GM12878 (cell line): ENCODE data around the gene ATF6B. TPM values are rescaled to one million over a fixed set of nuclear protein-coding genes. Genes with fewer than 3 reads are reported as not detected.

Experiments
- ATAC-seq: fragments of 200-7000 bp; cut with Tn5 transposase; 3 replicates; pipeline ENCODE4 v1.9.1; 2020; ENCODE audit warnings: mild to moderate bottlenecking, moderate library complexity
- BruUV-seq: library from RNA; stranded (reverse); fragments of 400-500 nt; replicated peaks from 2 replicates; lab custom pipeline; 2021; lab: Mats Ljungman, UMichigan
- CTCF ChIA-PET: fragments of 300-600 bp; sonication (Branson Sonifier 250); formaldehyde crosslinking; extraction: SDS; loops from one replicate; lab custom pipeline; 2021; ENCODE audit warnings: inconsistent platforms; lab: Yijun Ruan, JAX
- POLR2A ChIA-PET: fragments of 350-600 bp; formaldehyde crosslinking; extraction: SDS; loops from one replicate; lab custom pipeline; 2021; ENCODE audit warnings: inconsistent platforms; lab: Charles Lee
- RAD21 ChIA-PET: fragments of 300-600 bp; sonication (Branson Sonifier 250); formaldehyde crosslinking; loops from one replicate; lab custom pipeline; 2023; ENCODE audit warnings: antibody characterized with exemption; ENCODE audit not compliant: unreplicated experiment; lab: Charles Lee
- SMC1A ChIA-PET: fragments of 300-600 bp; sonication (Branson Sonifier 250); formaldehyde crosslinking; loops from one replicate; lab custom pipeline; 2023; ENCODE audit not compliant: unreplicated experiment, uncharacterized antibody; lab: Charles Lee
- DNase-seq: peaks from one replicate; pipeline ENCODE4 v3.0.0-alpha.2; 2011; ENCODE audit warnings: low read depth, low spot score
- FAIRE-seq: peaks from 3 replicates; lab custom pipeline; 2011; peaks lifted over from hg19 to GRCh38; lab: Jason Lieb, UNC
- H2AFZ ChIP-seq: 2 replicates; pipeline ENCODE4 v1.6.0; 2011; ENCODE audit warnings: low read depth, low read length, control low read depth; ENCODE audit not compliant: control insufficient read depth
- H3K27ac ChIP-seq: 2 replicates; pipeline ENCODE4 v1.5.1; 2011; ENCODE audit warnings: control low read depth; ENCODE audit not compliant: control insufficient read depth, insufficient read depth
- H3K27me3 ChIP-seq, 2 experiments: replicated peaks in 1 of 2; 2 replicates each; pipeline versions ENCODE4 v1.6.0 to v1.6.1; 2011; ENCODE audit warnings: low read length in 1 of 2; ENCODE audit not compliant: control insufficient read depth in 2 of 2, insufficient read depth in 2 of 2
- H3K36me3 ChIP-seq, 2 experiments: 2 replicates each; pipeline ENCODE4 v1.5.1; 2011; ENCODE audit warnings: low read length in 1 of 2; ENCODE audit not compliant: control insufficient read depth in 2 of 2, insufficient read depth in 2 of 2
- H3K4me1 ChIP-seq: 2 replicates; pipeline ENCODE4 v1.6.1; 2011; ENCODE audit warnings: mild to moderate bottlenecking, low read length, moderate library complexity, mixed read lengths; ENCODE audit not compliant: control insufficient read depth, insufficient read depth
- H3K4me2 ChIP-seq: 2 replicates; pipeline ENCODE4 v1.6.0; 2011; ENCODE audit warnings: control low read depth; ENCODE audit not compliant: control insufficient read depth, insufficient read depth
- H3K4me3 ChIP-seq: fragments of 200-600 bp; sonication (generic); 2 replicates; pipeline ENCODE4 v1.5.1; 2016
- H3K79me2 ChIP-seq: 2 replicates; pipeline ENCODE4 v1.6.0; 2011; ENCODE audit warnings: low read length; ENCODE audit not compliant: control insufficient read depth, insufficient read depth
- H3K9ac ChIP-seq: 2 replicates; pipeline ENCODE4 v1.8.0; 2011; ENCODE audit warnings: low read length, control low read depth, mixed read lengths; ENCODE audit not compliant: control insufficient read depth, insufficient read depth
- H3K9me3 ChIP-seq: replicated peaks from 3 replicates; pipeline ENCODE4 v1.5.1; 2011; ENCODE audit warnings: mild to moderate bottlenecking, low read length; ENCODE audit not compliant: control insufficient read depth, insufficient read depth
- H4K20me1 ChIP-seq: 2 replicates; pipeline ENCODE4 v1.6.0; 2011; ENCODE audit not compliant: control insufficient read depth, insufficient read depth
- BCL11A ChIP-seq: IDR thresholded peaks from 2 replicates; pipeline ENCODE4 v1.6.1; 2011; ENCODE audit warnings: low read depth, low read length
- CEBPB ChIP-seq, 2 experiments: fragments of 150-350 bp in 1 of 2; IDR thresholded peaks; 2 replicates each; pipeline ENCODE4 v1.6.1; 2012 to 2014; ENCODE audit warnings: low read depth in 2 of 2, low read length in 2 of 2, borderline replicate concordance in 1 of 2, inconsistent platforms in 1 of 2
- CHD4 ChIP-seq: fragments of 200-600 bp; sonication (generic); IDR thresholded peaks from 2 replicates; pipeline ENCODE4 v1.6.1; 2016; ENCODE audit warnings: mild to moderate bottlenecking
- CUX1 ChIP-seq: IDR thresholded peaks from 2 replicates; pipeline ENCODE4 v1.6.1; 2012; ENCODE audit warnings: improper control_type of control experiment, low read depth, low read length; ENCODE audit not compliant: insufficient replicate concordance
- IKZF1 ChIP-seq: fragments of 450-650 bp; conservative IDR thresholded peaks from 2 replicates; pipeline ENCODE4 v1.6.1; 2017; ENCODE audit warnings: antibody characterized with exemption, mild to moderate bottlenecking
- IKZF2 ChIP-seq, 2 experiments: fragments of 450-650 bp; IDR thresholded peaks; 2 replicates each; pipeline ENCODE4 v1.6.1; 2017; ENCODE audit warnings: mild to moderate bottlenecking in 2 of 2, moderate library complexity in 2 of 2
- IRF4 ChIP-seq: IDR thresholded peaks from 2 replicates; pipeline ENCODE4 v1.6.1; 2011; ENCODE audit warnings: low read depth, low read length
- RFX5 ChIP-seq: IDR thresholded peaks from 2 replicates; pipeline ENCODE4 v1.6.1; 2011; ENCODE audit warnings: low read depth, low read length, improper control_type of control experiment
- SMAD1 ChIP-seq: fragments of 450-650 bp; IDR thresholded peaks from 2 replicates; pipeline ENCODE4 v1.6.1; 2018; ENCODE audit warnings: mild to moderate bottlenecking, low read depth; ENCODE audit not compliant: partially characterized antibody
- TCF7 ChIP-seq: IDR thresholded peaks from 2 replicates; pipeline ENCODE4 v1.6.1; 2014; ENCODE audit warnings: antibody characterized with exemption, borderline replicate concordance
- ZNF207 ChIP-seq: fragments of 450-650 bp; IDR thresholded peaks from 2 replicates; pipeline ENCODE4 v1.6.1; 2014; ENCODE audit warnings: antibody characterized with exemption, mild to moderate bottlenecking, borderline replicate concordance
- WGBS: methylation state at CpG from one replicate; pipeline ENCODE4 v1.1.6; 2016; ENCODE audit warnings: low lambda C conversion rate; ENCODE audit not compliant: insufficient replicate concordance, insufficient coverage; ENCODE audit errors: missing lambda C conversion rate; 5-methylcytosine and 5-hydroxymethylcytosine counted together
- in situ Hi-C: fragments of 300-500 bp; cut with MboI; formaldehyde crosslinking; loops from 9 replicates; pipeline ENCODE4 v1.14.3; 2018; ENCODE audit warnings: mixed read lengths
- intact Hi-C: fragments of 100-400 bp; cut with micrococcal nuclease; formaldehyde crosslinking; loops from one replicate; pipeline ENCODE4 v1.14.2; 2022; ENCODE audit not compliant: unreplicated experiment
- polyA plus RNA-seq, 11 experiments: library from polyadenylated mRNA; depleted of rRNA in 4 of 11; unstranded in 6 of 11; stranded (reverse) in 5 of 11; fragments of >200 nt; fragmentation: Nextera tagmentation in 4 of 11; fragmentation: Illumina TruSeq in 1 of 11; extraction: Ambion mirVana in 4 of 11; extraction: Trizol in 1 of 11; gene quantifications; 1 replicate in 1 of 11; 2 replicates in 10 of 11; pipeline versions ENCODE4 v1.2.1 to v1.2.3, GENCODE V29; 2011 to 2016; ENCODE audit warnings: inconsistent platforms in 2 of 11, missing spikeins in 2 of 11, low read depth in 1 of 11
- total RNA-seq, 4 experiments: library from RNA; depleted of rRNA in 3 of 4; stranded (reverse); fragments of >200 nt in 3 of 4; fragmentation: Illumina TruSeq in 1 of 4; extraction: Trizol in 1 of 4; gene quantifications; 2 replicates each; pipeline versions ENCODE4 v1.2.1 to v1.2.3, GENCODE V29; 2013 to 2021

Gene ATF6B
- total and polyA plus RNA-seq, 10 of the 15 experiments (the other 5 are each of a cell fraction or from before 2014, with no cell fraction given) = 13.6 to 83.9 (median 44.0) TPM

- ATAC-seq (no peak), DNase-seq (no peak), FAIRE-seq (no peak)
- TF ChIP-seq TCF7 (no peak), IKZF1 (no peak), CHD4 (no peak), RFX5 (no peak), IRF4 (no peak), CEBPB (IDR thresholded peaks at IDR 0.05; ENCODE audit: borderline replicate concordance in 1 of 2, low read depth in 2 of 2, low read length in 2 of 2) (no peak), ZNF207 (no peak), SMAD1 (no peak), CUX1 (no peak), BCL11A (no peak), IKZF2 (IDR thresholded peaks at IDR 0.05) (no peak)
- CTCF ChIA-PET = no interaction called here
- no peaks in the 10 kb centered on the region; the same call in 2 of the 3 replicates for H3K9me3 ChIP-seq
- BruUV-seq = no TSS peak
- SMC1A ChIA-PET = no interaction called here
- intact Hi-C loops (loop anchor here (10.0 kb wide), 1 partner anchor 105 kb away; no protein-coding TSS in a partner anchor), in situ Hi-C loops (no loop called here)
- WGBS = 48% methylated on average over 36 of the region's 55 CpGs
- H3K79me2 ChIP-seq = no peaks in the 10 kb centered on the region
- H3K27me3 ChIP-seq = peaks cover 9 to 12% of the 10 kb centered on the region in 2 experiments
- H3K36me3 ChIP-seq = no peaks in the 10 kb centered on the region
- no peak overlapping the region for H3K27ac ChIP-seq
- H3K4me2 ChIP-seq = no peak overlapping the region
- no peak overlapping the region for H3K9ac ChIP-seq
- RAD21 ChIA-PET = no interaction called here
- H2AFZ ChIP-seq = no peak overlapping the region
- POLR2A ChIA-PET = no interaction called here
- no peak overlapping the region for H3K4me3 ChIP-seq
- peaks cover 3% of the 10 kb centered on the region; the same call in 1 of the 2 replicates for H3K4me1 ChIP-seq
- H4K20me1 ChIP-seq = no peaks in the 10 kb centered on the region
Measured at GRCh38 chr6:32149932-32150870, 22.2 kb upstream of the ATF6B start.
